HG03159 (cell line): ENCODE results near the gene CFAP77.

Source experiments
- ATAC-seq: cut with Tn5 transposase; IDR thresholded peaks from one replicate; pipeline ENCODE4 v1.9.1; 2021; ENCODE audit warnings: mild to moderate bottlenecking, moderate library complexity; ENCODE audit not compliant: unreplicated experiment

The CFAP77 gene

DNA sequence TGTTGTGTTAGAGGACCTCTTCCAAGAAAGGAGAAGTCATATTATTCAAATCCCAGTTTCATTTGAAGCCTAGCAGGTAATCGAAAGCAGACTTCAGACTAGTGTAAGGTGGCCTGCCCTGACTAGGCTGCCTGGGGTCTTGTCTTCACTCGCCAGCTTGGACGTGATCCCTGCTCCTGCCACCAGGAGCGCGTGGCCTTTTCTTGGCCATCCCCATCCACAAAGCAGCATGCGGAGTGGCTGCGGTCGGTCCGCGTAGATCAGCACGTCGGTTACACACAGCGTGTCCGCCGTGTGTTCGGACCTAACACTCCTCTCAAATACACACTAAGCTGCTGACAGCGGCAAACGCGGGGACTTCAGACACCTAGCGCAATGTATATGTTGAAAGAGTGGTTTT, 37.3 kb downstream of the CFAP77 start:
- no peak for ATAC-seq

DNA sequence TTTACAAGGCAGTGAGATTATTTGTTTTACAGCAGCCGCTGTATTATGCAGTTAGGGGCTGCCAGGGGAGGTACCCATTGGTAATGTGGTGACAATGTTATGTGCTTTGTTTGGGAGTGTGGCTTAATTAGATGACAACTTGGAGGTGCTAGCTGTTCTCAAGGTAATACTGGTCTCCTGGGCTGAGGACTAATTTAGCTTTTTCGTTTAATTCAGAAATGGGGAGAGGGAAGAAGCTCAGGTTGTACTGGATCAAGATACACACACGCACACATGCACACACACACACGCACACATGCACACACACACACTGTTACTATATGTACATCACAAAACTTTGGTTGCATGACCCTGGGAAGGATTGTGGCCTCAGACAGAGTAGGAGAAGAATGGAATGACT, 37.9 kb downstream of the CFAP77 start:
- ATAC-seq = no peak

DNA sequence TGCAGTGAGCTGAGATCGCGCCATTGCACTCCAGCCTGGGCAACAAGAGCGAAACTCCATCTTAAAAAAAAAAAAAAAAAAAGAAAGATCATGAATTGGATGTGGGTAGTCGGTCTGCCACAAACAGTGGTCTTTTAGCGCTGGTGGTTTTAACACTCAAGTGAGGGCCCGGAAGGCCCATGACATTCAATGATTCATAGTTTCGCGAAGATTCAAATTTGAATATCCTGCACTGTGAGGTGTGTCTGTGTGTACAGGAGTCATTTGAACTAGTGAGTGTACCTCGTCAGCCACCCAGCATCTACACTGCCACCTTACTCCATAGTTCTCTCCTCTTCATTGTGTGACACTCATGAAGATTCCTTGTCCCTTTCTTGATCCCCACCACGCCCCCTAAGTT, 41.3 kb downstream of the CFAP77 start:
- ATAC-seq = no peak

DNA sequence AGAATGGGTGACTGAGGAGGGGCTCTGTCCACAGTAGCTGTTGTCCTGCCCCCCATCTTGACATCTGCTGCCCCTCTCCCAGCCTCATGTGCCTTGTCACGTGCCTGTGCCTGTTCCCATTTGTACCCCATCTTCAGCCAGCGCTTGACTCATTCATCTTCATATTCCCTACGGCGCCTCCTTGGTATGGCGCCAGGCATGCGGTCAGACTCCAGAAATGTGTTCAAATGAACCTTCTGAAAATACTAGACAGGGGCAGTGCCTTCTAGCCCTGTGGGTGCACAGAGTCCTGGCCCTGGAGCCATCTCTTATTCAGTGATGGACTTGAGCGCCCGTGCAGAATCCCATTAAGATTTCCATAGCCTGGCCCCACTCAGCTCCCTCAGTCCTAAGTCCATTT, 46.2 kb downstream of the CFAP77 start:
- ATAC-seq = no peak

DNA sequence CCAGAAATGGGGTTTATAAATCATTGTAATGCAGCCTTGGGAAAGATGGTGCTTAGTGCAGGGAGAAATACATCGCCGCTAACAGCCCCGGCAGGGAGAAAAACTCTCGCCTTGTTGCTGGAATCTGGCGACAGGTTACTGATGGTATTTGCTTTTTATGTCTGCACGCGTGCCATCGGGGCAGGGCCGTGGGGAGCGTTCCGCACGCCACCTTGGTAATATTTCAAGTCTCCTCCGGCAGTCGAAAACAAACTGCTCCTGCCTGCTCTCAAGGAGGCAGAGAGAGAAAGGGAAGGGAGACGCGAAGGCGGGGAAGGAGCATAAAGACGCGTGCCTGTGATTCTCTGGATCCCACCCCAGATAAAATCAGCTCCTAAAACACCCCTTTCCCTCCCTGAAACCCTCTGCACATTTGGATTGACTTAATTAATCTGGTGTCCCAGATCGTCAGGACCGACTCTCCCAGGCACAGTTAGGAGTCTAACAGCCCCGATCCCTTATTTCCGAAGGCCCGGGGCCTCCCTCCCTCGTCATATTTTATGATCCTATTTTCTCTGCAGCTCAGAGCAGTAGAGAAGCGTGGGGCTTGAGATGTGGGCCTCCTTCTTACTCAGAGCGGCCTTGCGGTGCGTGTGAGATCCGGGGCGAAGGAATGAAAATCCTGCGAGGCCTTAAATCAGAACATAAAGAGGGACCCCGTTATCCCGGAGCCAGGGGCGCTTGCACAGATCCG, 47.7 kb downstream of the CFAP77 start:
- ATAC-seq = no peak

DNA sequence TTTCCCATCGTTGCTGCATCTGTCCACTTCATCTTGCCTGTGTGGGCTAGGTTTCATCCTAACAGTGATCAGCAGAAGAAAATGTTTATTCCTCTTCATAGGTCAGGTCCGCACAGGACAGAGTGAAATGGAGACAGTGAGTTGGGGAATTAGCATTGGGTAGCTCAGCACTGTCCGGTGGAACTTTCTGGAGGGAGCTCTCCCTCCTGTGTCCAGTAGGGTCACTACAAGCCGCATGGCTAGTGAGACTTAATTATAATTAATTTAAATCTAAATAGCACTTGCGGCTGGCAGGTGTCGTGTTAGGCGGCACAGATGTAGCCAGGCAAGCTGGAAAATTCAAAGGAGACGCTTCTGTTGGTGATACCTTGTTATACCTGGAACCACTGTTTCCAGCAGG, 48.4 kb downstream of the CFAP77 start:
- ATAC-seq = no peak

DNA sequence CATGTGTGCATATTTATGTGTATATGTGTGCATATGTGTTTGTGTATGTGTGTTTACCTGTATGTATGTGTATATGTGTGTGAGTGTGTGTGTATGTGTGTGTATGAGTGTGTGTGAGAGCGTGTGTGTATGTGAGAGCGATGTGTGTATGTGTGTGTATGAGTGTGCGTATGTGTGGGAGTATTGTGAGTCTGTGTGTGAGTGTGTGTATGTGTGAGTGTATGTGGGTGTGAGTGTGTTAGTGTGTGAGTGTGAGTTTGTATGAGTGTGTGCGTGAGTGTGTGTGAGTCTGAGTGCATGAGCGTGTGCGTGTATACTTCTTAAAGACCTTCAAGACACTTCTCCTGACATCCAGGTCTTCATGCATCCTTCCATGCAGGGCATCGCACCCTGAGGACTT, 49.6 kb downstream of the CFAP77 start:
- no peak for ATAC-seq

DNA sequence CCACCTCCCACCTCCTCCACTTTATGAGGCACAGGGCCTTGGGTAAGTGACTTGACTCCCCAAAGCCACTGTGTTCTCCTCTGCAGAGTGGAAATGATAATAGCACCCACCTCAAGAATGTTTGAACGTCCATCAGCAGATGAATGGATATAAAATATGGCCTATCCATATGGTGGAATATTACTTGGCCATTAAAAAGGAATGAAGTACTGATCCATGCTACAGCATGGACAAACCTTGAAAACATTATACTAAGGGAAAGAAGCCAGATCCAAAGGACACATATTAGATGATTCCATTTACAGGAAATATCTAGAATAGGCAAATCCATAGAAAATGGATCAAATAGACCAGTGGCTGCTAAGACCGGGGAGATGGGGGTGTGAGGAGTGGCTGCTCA, 50.2 kb downstream of the CFAP77 start:
- no peak for ATAC-seq

DNA sequence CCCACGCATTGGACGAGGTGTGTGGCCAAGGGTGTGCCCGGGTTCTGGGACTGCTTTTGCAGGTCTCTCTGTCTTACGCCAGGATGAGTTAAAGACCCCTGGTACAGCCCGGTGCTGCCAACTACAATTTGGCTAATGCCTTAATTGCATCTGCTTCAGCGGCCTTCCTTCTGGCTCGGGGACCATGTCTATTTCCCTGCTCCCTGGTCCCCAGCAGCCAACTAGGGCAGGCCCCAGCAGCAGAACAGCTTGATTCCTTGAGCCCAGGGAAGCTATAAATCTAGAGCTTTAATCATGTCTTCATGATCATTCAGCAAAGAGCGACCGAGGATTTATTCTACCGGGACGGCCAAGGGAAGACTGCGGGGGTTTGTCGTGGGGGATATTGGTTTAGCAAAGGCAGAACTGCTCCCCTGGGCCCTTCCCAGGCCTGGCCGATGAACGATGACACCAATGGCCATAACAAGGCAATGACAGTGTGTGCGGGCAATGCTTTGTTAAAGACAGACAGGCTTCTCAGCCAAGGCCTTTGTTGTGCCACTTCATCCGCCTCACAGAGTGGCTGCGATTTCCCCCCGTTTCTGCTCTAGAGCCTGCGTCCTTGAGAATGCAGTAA, 51.4 kb downstream of the CFAP77 start:
- ATAC-seq = no peak

DNA sequence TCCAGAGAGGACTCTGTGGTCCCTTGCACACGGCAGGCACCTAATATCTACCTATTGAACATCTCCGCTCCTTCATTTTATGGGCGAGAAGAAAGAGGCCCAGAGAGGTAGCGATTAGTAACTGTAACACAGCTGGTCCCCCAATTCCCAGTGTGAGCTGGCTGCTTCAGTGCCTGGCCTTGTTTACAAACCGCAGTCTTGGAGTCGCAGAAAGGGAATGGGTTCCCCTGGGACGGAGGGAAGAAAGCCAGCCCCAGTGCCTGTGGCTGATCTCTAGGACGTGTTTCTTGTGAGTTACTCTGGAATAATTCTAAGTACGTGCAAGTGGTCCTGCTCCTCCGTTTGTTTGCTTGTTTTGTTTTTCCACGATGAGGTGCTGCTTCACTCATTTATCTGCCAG, 52.0 kb downstream of the CFAP77 start:
- ATAC-seq = no peak

DNA sequence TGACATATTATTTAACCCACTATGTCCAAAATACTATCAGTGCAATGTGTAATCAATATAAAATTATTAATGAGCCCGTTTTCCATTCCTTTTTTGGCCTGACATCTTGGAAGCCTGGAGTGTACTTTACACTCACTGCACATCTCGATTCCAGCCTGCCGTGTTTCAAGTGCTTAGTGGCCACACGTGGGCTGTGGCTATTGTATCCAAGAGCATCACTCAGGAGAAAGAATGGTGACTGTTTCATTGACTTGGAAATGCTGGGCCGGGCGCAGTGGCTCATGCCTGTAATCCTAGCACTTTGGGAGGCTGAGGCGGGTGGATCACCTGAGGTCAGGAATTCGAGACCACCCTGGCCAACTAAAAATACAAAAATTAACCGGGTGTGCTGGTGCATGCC, 54.5 kb downstream of the CFAP77 start:
- ATAC-seq = no peak

DNA sequence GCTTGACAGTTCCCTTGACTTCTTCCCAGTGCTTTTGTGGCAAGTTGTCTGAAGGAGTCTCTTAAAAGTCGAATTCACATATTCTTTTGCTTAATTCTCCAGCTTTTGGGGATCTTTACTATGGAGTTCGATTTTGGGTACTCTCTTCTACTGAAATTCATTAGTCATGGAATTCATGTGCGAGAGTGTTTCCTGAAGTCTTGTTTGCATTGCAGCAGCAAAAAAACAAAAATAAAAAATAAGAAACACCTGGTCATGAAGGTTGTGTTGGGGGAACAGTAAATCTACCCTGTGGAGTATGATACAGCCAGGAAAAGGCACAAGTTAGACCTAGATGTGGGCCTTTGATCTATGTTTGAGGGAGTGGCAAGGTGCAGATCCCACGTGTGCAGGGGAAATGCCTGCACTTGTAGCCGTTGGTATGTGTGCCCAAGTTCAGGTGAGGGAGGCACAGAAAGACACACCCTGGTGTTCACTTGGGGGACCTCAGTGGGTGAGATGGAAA, 55.2 kb downstream of the CFAP77 start:
- no peak for ATAC-seq

DNA sequence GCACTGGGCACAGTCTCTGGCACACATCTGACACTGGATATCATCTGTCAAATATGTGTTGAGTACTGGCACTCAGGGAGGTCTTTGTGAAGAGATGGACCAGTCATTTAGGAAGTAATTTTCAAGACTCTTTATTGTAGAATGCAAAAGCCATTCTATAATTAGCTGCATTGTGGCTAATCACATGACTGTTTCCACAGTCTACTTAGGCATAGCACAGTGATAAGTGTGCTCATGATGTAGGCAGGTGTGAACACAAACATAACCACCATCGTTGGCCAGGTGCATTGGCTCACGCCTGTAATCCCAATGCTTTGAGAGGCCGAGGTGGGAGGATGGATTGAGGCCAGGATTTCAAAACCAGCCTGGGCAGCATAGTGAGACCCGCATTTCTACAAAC, 62.2 kb downstream of the CFAP77 start:
- no peak for ATAC-seq

DNA sequence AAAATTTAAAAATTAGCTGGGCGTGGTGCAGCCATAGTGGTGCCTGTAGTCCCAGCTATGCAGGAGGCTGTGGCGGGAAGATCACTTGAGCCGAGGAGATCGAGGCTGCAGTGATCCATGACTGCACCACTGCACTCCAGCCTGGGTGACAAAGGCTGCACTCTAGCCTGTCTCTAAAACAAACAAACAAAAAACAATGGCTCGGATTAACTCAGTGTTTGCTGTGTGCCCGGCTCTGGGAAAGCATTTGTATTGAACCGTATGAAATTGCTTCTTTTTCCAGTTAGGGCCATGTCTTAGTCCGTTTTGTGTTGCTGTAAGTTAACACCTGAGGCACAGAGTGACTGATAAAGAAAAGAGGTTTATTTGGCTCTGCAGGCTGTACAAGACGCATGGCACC, 62.6 kb downstream of the CFAP77 start:
- no peak for ATAC-seq

DNA sequence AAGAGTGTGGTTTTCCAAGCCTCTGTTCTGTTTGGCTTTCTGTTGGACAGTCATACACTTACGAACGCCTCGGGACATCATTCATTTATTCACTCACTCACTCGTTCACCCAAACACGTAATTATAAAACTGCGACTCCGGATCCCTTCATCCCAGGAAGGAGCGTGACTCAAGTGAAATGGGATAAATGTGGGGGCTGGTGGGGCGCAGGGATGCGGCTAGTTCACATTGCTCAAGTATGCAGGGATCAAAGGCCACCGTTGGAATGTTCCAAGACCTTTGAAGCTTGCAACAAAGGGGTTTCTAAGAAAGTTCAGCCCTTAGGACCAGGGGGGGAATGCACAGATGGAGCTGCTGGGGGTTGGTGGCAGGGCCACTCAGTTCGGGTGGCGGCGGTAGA, 64.2 kb downstream of the CFAP77 start:
- no peak for ATAC-seq

DNA sequence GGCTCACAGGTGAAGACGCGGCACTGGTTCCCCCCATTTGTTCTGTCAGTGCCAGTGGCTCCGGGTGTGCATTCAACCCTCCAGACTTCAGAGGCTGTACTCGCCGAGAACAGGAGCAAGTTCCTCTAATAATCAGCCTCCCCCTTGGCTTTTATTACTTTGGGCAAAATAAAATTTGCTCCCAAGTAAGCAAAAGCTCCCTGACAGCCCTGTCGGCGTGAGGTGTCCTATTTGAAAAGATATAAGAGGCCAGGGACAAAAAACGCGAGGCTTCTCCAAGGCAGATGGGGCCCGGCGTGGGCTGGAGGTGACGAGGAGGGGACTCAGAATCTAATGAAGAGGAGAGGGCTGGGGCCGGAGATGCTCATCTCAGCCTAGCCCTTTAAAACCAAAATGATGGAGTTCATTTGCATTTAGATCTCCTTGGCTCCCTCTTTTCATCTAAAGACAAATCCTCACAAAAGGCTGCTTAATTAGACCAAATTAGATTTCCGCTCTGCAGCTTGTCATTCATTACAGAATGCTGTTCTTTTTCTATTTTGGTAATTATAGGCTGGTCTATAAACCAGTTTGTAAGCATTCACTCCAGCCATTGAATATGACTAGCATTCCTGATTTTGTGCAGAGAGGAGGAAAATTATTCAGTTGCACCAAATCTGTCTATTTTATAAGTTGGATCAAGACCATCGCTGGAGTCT, 68.5 kb downstream of the CFAP77 start:
- no peak for ATAC-seq

DNA sequence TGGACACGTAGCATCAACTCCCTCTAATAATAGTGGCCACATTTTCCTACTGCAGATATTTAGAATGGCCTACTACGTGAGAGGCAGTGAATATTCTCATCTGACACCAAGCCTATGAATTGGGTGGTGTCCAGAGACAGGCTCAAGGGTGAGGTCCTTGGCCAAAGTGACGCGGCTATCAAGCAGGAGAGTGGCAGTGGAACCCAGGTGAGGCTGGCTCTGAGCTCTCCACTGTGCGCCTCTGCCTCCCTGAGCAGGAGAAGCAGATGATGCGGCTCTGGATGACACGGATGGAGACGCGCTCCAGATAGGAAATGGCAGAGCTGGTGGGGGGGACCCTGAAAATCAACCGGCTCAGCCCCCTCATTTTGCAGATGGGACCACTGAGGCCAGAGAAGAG, 69.7 kb downstream of the CFAP77 start:
- ATAC-seq = no peak

DNA sequence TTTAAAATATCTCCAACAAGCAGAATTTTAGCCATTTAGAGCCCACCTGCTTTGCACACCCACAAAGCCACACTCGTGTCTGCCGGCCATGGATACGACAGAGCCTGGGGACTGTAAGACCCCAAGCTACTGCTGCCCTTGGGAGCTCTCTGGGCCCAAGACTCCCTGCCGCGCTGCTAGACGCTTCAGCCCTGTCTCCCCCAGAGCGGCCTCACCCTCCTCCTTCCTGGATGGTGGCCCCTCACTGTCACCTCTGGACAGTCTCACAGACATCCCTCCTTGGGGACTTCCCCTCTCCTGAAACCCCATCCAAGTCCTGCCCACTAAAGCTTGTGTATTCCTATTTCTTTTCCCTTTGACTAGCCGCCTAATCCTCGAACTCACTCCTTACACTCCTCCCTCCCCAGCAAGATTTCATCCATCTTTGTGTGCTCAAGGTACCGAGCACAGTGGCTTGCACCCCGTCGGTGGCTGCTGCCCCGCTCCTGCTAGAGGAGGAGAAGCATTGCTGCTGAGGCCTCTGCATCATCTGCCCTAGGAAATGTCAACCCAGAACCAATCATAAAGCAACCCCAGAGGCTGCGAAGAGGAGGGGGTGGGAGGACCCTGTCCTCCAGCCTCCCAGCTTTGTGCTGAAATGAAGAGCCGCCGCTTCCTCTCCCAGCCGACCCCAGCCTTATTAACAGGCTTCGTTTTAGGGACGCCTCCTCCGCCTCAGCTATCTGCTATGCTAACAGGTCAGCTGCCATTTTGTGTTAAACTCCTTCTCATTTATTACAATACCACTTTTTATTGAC, 71.2 kb downstream of the CFAP77 start:
- no peak for ATAC-seq

DNA sequence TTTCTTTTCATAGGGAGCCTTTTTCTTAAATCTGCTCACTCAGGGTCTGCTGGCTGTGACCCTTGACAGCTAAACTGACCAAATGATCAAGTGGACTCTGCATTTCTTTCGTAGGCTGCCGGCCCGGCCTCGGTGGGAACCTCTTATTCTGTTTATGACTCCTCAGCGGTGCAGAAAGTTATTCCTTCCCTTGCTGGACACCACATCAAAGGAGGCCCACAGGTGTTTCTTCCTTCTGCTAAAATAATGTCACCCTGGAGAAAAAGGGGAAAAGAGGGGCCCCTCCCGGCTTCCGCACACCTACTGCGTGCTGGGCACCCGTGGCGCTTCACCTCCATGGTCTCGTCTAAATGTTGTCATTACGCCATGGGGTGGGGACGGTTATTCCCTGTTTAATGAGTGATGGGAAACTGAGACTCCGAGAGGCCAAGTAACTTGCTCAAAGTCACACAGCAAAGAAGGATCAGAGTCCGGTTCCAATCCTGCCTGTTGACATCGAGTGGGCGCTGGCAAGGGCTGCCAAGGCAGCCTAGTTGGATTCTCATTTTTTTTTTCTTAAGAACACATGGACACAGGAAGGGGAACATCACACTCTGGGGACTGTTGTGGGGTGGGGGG, 72.3 kb downstream of the CFAP77 start:
- ATAC-seq = no peak

DNA sequence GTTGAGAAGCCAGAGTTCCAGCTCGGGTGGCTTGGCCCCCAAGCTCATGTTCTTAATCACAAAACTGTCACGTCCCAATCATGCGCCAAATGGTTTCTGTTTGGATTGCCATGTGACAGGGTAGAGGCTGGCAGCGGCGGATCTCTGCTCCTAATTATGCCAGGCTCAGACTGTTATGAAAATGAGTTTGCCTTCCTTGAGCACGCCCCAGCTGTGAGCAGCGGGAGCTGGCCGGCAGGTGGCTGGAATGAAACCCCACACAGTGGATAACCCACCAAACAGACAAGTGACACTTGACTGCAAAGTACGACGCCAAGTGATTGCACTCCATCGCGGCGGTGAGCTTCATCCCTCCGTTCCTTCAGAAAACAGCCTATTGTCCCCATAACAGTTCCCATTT, 75.4 kb downstream of the CFAP77 start:
- no peak for ATAC-seq
